Activated B cell treated with CpG ODN at 0.5 μM for 24 hours (primary cell): Measurements from ENCODE around the gene MACROH2A1. TPM values are rescaled to one million over a fixed set of nuclear protein-coding genes. Genes with fewer than 3 reads are reported as not detected.

Source experiments
- ATAC-seq: fragments of 200-7000 bp; cut with Tn5 transposase; one replicate; pipeline ENCODE4 v1.10.0; 2021; ENCODE audit warnings: low read depth, mild to moderate bottlenecking, moderate library complexity
- CTCF ChIA-PET: fragments of 350-600 bp; sonication (Branson Sonifier 250); formaldehyde crosslinking; loops from one replicate; lab custom pipeline; 2021; ENCODE audit warnings: antibody characterized with exemption; lab: Charles Lee
- POLR2A ChIA-PET: fragments of 350-600 bp; sonication (Branson Sonifier 250); formaldehyde crosslinking; loops from one replicate; lab custom pipeline; 2021; ENCODE audit warnings: antibody characterized with exemption; lab: Charles Lee
- DNase-seq: peaks from one replicate; pipeline ENCODE4 v3.0.0; 2022
- H3K27ac Mint-ChIP-seq: one replicate; pipeline ENCODE4 v1.8.0; 2020; ENCODE audit warnings: mixed read lengths
- H3K27me3 Mint-ChIP-seq: one replicate; pipeline ENCODE4 v1.8.0; 2021; ENCODE audit warnings: mixed read lengths
- H3K36me3 Mint-ChIP-seq: one replicate; pipeline ENCODE4 v1.8.0; 2021; ENCODE audit warnings: low read depth, mixed read lengths
- H3K4me1 Mint-ChIP-seq: one replicate; pipeline ENCODE4 v1.8.0; 2021; ENCODE audit warnings: mixed read lengths
- H3K4me3 Mint-ChIP-seq: one replicate; pipeline ENCODE4 v1.8.0; 2020; ENCODE audit warnings: mild to moderate bottlenecking, mixed read lengths
- H3K9me3 Mint-ChIP-seq: one replicate; pipeline ENCODE4 v1.8.0; 2020; ENCODE audit warnings: mixed read lengths
- CTCF ChIP-seq: fragments of 200-600 bp; IDR thresholded peaks from one replicate; pipeline ENCODE4 v1.8.0; 2022; ENCODE audit warnings: antibody characterized with exemption, mild to moderate bottlenecking
- intact Hi-C: fragments of 100-400 bp; cut with micrococcal nuclease; formaldehyde crosslinking; loops from one replicate; pipeline ENCODE4 v1.15.1; 2024
- total RNA-seq: library from RNA; stranded (reverse); gene quantifications from 2 replicates; pipeline ENCODE4 v1.2.3, GENCODE V29; 2022

Gene MACROH2A1
- total RNA-seq, 1 donor from 2014 or later = 125 TPM

DNA sequence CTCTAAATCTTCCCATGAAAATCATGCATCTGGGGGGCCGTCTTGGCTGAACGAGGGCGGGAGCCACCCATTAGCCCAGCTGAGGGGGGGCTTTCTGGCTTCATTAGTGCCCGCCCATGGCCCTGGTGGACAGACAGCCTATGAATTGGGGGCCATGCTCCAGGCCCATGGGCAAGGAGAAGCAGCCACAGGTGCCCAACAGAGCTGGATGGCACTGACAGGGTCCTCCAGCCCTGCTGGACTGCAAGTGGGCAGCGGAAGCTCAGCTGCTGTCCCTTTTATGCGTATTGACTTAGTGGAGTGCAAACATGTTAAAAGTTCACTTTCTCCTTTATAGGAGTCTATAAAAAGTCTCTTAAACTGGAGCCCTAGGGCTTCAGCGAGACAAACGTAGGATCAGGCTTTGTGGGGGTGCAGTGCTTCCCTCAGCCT is 75.3 kb downstream of the MACROH2A1 start:
- no peak for DNase-seq
- no peak for ATAC-seq
- Mint-ChIP-seq H3K27ac (no peak overlapping the region), H3K27me3 (no peaks in the 10 kb centered on the region), H3K4me1 (no peaks in the 10 kb centered on the region), H3K4me3 (no peak overlapping the region), H3K36me3 (no peaks in the 10 kb centered on the region), H3K9me3 (no peaks in the 10 kb centered on the region)
- POLR2A ChIA-PET = no interaction called here
- CTCF ChIA-PET = interaction anchor here (1.2 kb wide), 1 partner anchor 102 kb away, joined by 3 read pairs; no protein-coding TSS in a partner anchor
- intact Hi-C loops = no loop called here
- no peak for TF ChIP-seq CTCF

DNA sequence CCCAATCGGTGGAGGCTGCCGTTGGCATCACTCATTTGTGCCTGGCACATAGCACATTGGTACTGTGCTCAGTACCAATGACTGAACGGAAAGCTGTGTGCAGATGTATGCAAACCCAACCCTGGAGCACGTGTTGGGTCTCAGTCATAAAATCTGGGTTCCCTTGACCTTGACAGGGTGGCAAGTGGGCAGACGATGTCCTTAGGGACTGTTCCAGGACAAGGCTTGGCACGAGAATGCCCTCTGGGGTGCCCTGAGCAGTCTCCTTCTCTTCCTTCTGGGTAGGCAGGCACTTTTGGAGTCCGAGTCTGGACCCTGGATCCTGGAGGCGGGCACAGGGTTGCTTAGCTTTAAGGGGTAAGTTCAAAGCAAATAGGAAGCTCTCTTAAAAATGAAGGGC is 75.8 kb downstream of the MACROH2A1 start:
- no peaks in the 10 kb centered on the region for H3K4me1 Mint-ChIP-seq
- ChIA-PET POLR2A (no interaction called here), CTCF (interaction anchor here (1.2 kb wide), 1 partner anchor 103 kb away, joined by 3 read pairs; no protein-coding TSS in a partner anchor)
- intact Hi-C loops = no loop called here
- no peaks in the 10 kb centered on the region for H3K27me3 Mint-ChIP-seq
- no peaks in the 10 kb centered on the region for H3K9me3 Mint-ChIP-seq
- no peak for ATAC-seq
- H3K36me3 Mint-ChIP-seq = no peaks in the 10 kb centered on the region
- DNase-seq = no peak
- TF ChIP-seq CTCF = no peak
- no peak overlapping the region for H3K4me3 Mint-ChIP-seq
- no peak overlapping the region for H3K27ac Mint-ChIP-seq

GRCh38 chr5:135322744-135323143 is 76.3 kb downstream of the MACROH2A1 start:
- DNase-seq = no peak
- H3K27me3 Mint-ChIP-seq = no peaks in the 10 kb centered on the region
- H3K27ac Mint-ChIP-seq = no peak overlapping the region
- no peaks in the 10 kb centered on the region for H3K9me3 Mint-ChIP-seq
- TF ChIP-seq CTCF = no peak
- POLR2A ChIA-PET = no interaction called here
- CTCF ChIA-PET = interaction anchor here (1.2 kb wide), 1 partner anchor 103 kb away, joined by 3 read pairs; no protein-coding TSS in a partner anchor
- no peaks in the 10 kb centered on the region for H3K36me3 Mint-ChIP-seq
- no peak overlapping the region for H3K4me3 Mint-ChIP-seq
- no peak for ATAC-seq
- no peaks in the 10 kb centered on the region for H3K4me1 Mint-ChIP-seq
- intact Hi-C loops = no loop called here

- H3K4me1 Mint-ChIP-seq = no peaks in the 10 kb centered on the region
- no peaks in the 10 kb centered on the region for H3K9me3 Mint-ChIP-seq
- H3K27ac Mint-ChIP-seq = no peak overlapping the region
- CTCF ChIA-PET = interaction anchor here (1.2 kb wide), 1 partner anchor 104 kb away, joined by 3 read pairs; no protein-coding TSS in a partner anchor
- POLR2A ChIA-PET = no interaction called here
- no peak for TF ChIP-seq CTCF
- H3K36me3 Mint-ChIP-seq = no peaks in the 10 kb centered on the region
- ATAC-seq (no peak), DNase-seq (no peak)
- no peaks in the 10 kb centered on the region for H3K27me3 Mint-ChIP-seq
- intact Hi-C loops = no loop called here
- no peak overlapping the region for H3K4me3 Mint-ChIP-seq
Measured at GRCh38 chr5:135322271-135322670, 76.8 kb downstream of the MACROH2A1 start.

- H3K36me3 Mint-ChIP-seq = no peaks in the 10 kb centered on the region
- no peak overlapping the region for H3K27ac Mint-ChIP-seq
- H3K4me1 Mint-ChIP-seq = no peaks in the 10 kb centered on the region
- H3K27me3 Mint-ChIP-seq = no peaks in the 10 kb centered on the region
- POLR2A ChIA-PET = no interaction called here
- no peak overlapping the region for H3K4me3 Mint-ChIP-seq
- TF ChIP-seq CTCF = no peak
- no peaks in the 10 kb centered on the region for H3K9me3 Mint-ChIP-seq
- ATAC-seq = no peak
- intact Hi-C loops = no loop called here
- CTCF ChIA-PET = no interaction called here
- no peak for DNase-seq
Measured at GRCh38 chr5:135320718-135321484, 78.1 kb downstream of the MACROH2A1 start.
